Nephron progenitor cell (in vitro differentiated cells): ENCODE measurements around the gene ZNF25.

Experiments
- DNase-seq: peaks from one replicate; pipeline ENCODE4 v3.0.0; 2021
- H3K27ac Mint-ChIP-seq: 2 replicates; pipeline ENCODE4 v1.8.0; 2021; ENCODE audit warnings: mild to moderate bottlenecking, moderate library complexity, mixed read lengths
- H3K27me3 Mint-ChIP-seq: 2 replicates; pipeline ENCODE4 v1.8.0; 2021; ENCODE audit warnings: mild to moderate bottlenecking, low read depth, mixed read lengths; ENCODE audit not compliant: poor library complexity
- H3K36me3 Mint-ChIP-seq: 2 replicates; pipeline ENCODE4 v1.8.0; 2021; ENCODE audit warnings: low read depth, mixed read lengths
- H3K4me1 Mint-ChIP-seq: 2 replicates; pipeline ENCODE4 v1.8.0; 2021; ENCODE audit warnings: mixed read lengths
- H3K4me3 Mint-ChIP-seq: 2 replicates; pipeline ENCODE4 v1.8.0; 2021; ENCODE audit warnings: mild to moderate bottlenecking, moderate library complexity, mixed read lengths
- H3K9me3 Mint-ChIP-seq: 2 replicates; pipeline ENCODE4 v1.8.0; 2021; ENCODE audit warnings: mild to moderate bottlenecking, moderate library complexity, mixed read lengths
- TF ChIP-seq, protein P1 (sequence below): fragments of 200-600 bp; sonication (generic); IDR thresholded peaks from 2 replicates; pipeline ENCODE4 v1.5.0; 2021; ENCODE audit warnings: antibody characterized with exemption

ZNF25 gene

GRCh38 chr10:37952926-37953325 is 23.5 kb downstream of the ZNF25 start:
- DNase-seq: no peak
- TF ChIP-seq, protein P1, sequence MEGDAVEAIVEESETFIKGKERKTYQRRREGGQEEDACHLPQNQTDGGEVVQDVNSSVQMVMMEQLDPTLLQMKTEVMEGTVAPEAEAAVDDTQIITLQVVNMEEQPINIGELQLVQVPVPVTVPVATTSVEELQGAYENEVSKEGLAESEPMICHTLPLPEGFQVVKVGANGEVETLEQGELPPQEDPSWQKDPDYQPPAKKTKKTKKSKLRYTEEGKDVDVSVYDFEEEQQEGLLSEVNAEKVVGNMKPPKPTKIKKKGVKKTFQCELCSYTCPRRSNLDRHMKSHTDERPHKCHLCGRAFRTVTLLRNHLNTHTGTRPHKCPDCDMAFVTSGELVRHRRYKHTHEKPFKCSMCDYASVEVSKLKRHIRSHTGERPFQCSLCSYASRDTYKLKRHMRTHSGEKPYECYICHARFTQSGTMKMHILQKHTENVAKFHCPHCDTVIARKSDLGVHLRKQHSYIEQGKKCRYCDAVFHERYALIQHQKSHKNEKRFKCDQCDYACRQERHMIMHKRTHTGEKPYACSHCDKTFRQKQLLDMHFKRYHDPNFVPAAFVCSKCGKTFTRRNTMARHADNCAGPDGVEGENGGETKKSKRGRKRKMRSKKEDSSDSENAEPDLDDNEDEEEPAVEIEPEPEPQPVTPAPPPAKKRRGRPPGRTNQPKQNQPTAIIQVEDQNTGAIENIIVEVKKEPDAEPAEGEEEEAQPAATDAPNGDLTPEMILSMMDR: no peak
- Mint-ChIP-seq H3K27ac (no peak overlapping the region), H3K9me3 (peaks cover 93% of the 10 kb centered on the region), H3K4me1 (no peaks in the 10 kb centered on the region), H3K4me3 (no peak overlapping the region), H3K36me3 (peaks cover 83% of the 10 kb centered on the region), H3K27me3 (no peaks in the 10 kb centered on the region)

- no peak for DNase-seq
- H3K4me1 Mint-ChIP-seq: no peaks in the 10 kb centered on the region
- no peak overlapping the region for H3K4me3 Mint-ChIP-seq
- peaks cover 93% of the 10 kb centered on the region for H3K9me3 Mint-ChIP-seq
- TF ChIP-seq, protein P1: no peak
- no peaks in the 10 kb centered on the region for H3K27me3 Mint-ChIP-seq
- H3K36me3 Mint-ChIP-seq: peaks cover 76% of the 10 kb centered on the region
- H3K27ac Mint-ChIP-seq: no peak overlapping the region
Measured at GRCh38 chr10:37952043-37952755, 24.2 kb downstream of the ZNF25 start.

DNA sequence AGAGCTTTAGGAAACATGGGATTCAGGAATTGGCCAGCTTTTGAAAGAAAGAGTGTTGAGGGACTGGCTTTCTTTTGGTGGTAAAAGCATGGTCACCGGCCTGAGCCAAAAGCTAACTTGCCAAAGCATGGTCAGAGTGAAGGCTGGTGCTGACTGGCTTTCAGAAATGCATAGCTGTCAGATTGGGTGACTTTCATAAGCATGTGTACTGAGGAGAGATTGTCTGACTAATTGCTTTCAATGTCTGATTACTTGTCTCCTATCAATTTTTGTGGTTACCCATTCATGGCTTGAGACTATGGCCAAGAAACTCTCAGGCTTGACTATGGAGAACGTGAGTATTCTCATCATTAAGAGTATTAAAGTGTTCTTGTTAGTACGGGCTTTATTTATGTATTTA is 28.2 kb downstream of the ZNF25 start:
- no peak for DNase-seq
- H3K27me3 Mint-ChIP-seq: peaks cover 3% of the 10 kb centered on the region
- no peak overlapping the region for H3K4me3 Mint-ChIP-seq
- H3K36me3 Mint-ChIP-seq: peaks cover 36% of the 10 kb centered on the region
- TF ChIP-seq, protein P1: no peak
- H3K27ac Mint-ChIP-seq: no peak overlapping the region
- peaks cover 91% of the 10 kb centered on the region for H3K9me3 Mint-ChIP-seq
- H3K4me1 Mint-ChIP-seq: no peaks in the 10 kb centered on the region

- Mint-ChIP-seq H3K4me1 (no peaks in the 10 kb centered on the region), H3K27ac (no peak overlapping the region), H3K4me3 (no peak overlapping the region), H3K36me3 (peaks cover 29% of the 10 kb centered on the region), H3K27me3 (peaks cover 6% of the 10 kb centered on the region), H3K9me3 (peaks cover 91% of the 10 kb centered on the region)
- TF ChIP-seq, protein P1: no peak
- DNase-seq: no peak
Measured at GRCh38 chr10:37947526-37947925, 28.9 kb downstream of the ZNF25 start.

- no peak overlapping the region for H3K4me3 Mint-ChIP-seq
- TF ChIP-seq, protein P1: no peak
- H3K27ac Mint-ChIP-seq: no peak overlapping the region
- peaks cover 94% of the 10 kb centered on the region for H3K9me3 Mint-ChIP-seq
- no peaks in the 10 kb centered on the region for H3K36me3 Mint-ChIP-seq
- no peaks in the 10 kb centered on the region for H3K4me1 Mint-ChIP-seq
- peaks cover 11% of the 10 kb centered on the region for H3K27me3 Mint-ChIP-seq
- no peak for DNase-seq
Measured at GRCh38 chr10:37937864-37938263, 38.6 kb downstream of the ZNF25 start.

DNA sequence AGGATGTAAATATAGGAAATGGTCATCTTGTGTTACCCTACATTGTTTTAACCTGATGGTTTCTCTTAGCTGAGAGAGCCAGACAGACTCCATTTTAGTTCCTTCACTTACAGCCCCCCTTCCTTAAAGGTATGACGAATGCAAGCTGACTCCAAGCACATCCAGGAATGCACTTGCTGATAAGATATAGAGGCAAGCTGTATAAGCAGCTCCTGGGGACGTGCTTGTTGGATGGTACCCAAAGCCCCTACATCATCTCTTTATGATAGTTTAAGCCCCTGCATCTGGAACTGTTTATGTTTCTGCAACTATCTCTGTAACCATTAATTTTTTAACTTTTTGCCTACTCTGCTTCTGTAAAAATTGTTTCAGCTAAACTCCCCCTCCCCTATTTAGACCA is 41.7 kb downstream of the ZNF25 start:
- no peak overlapping the region for H3K27ac Mint-ChIP-seq
- H3K4me1 Mint-ChIP-seq: no peaks in the 10 kb centered on the region
- peaks cover 7% of the 10 kb centered on the region for H3K27me3 Mint-ChIP-seq
- no peak overlapping the region for H3K4me3 Mint-ChIP-seq
- TF ChIP-seq, protein P1: no peak
- H3K9me3 Mint-ChIP-seq: peaks cover 93% of the 10 kb centered on the region
- no peak for DNase-seq
- H3K36me3 Mint-ChIP-seq: no peaks in the 10 kb centered on the region
